ENCODE results near the gene RUNX1. TPM values are rescaled to one million over a fixed set of nuclear protein-coding genes. Genes with fewer than 3 reads are reported as not detected.

RUNX1 gene
- polyA plus RNA-seq, 1 experiment = 20.9 TPM

GRCh38 chr21:35016517-35017188 is 32.4 kb downstream of the RUNX1 start:
- ChIA-PET POLR2A (interaction anchor here (0.7 kb wide), 1 partner anchor 127 kb away, joined by 4 read pairs; no protein-coding TSS in a partner anchor), CTCF (no interaction called here)
- TF ChIP-seq, protein P1, sequence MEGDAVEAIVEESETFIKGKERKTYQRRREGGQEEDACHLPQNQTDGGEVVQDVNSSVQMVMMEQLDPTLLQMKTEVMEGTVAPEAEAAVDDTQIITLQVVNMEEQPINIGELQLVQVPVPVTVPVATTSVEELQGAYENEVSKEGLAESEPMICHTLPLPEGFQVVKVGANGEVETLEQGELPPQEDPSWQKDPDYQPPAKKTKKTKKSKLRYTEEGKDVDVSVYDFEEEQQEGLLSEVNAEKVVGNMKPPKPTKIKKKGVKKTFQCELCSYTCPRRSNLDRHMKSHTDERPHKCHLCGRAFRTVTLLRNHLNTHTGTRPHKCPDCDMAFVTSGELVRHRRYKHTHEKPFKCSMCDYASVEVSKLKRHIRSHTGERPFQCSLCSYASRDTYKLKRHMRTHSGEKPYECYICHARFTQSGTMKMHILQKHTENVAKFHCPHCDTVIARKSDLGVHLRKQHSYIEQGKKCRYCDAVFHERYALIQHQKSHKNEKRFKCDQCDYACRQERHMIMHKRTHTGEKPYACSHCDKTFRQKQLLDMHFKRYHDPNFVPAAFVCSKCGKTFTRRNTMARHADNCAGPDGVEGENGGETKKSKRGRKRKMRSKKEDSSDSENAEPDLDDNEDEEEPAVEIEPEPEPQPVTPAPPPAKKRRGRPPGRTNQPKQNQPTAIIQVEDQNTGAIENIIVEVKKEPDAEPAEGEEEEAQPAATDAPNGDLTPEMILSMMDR (IDR thresholded peaks at IDR 0.05; ENCODE audit: low read depth, low read length) = no peak

GRCh38 chr21:35016071-35016470 is 33.0 kb downstream of the RUNX1 start:
- TF ChIP-seq, protein P1 (IDR thresholded peaks at IDR 0.05; ENCODE audit: low read depth, low read length) = no peak
- ChIA-PET CTCF (no interaction called here), POLR2A (no interaction called here)
- H3K9me3 ChIP-seq (ENCODE audit: control insufficient read depth, insufficient read depth, low read length) = no peaks in the 10 kb centered on the region
- no peaks in the 10 kb centered on the region for H3K27me3 ChIP-seq (ENCODE audit: control insufficient read depth, insufficient read depth, low read length)
- DNase-seq (ENCODE audit: low read depth, low spot score) = no peak
- H3K4me3 ChIP-seq (ENCODE audit: low read depth, low read length) = no peak overlapping the region
- H3K27ac ChIP-seq (ENCODE audit: low read depth, low read length) = no peak overlapping the region

More at GRCh38 chr21:35016517-35017188, 32.4 kb downstream of the RUNX1 start:
- H3K9me3 ChIP-seq (ENCODE audit: control insufficient read depth, insufficient read depth, low read length) = no peaks in the 10 kb centered on the region
- no peaks in the 10 kb centered on the region for H3K27me3 ChIP-seq (ENCODE audit: control insufficient read depth, insufficient read depth, low read length)
- no peak overlapping the region for H3K4me3 ChIP-seq (ENCODE audit: low read depth, low read length)
- no peak for DNase-seq (ENCODE audit: low read depth, low spot score)
- H3K27ac ChIP-seq (ENCODE audit: low read depth, low read length) = no peak overlapping the region

- no peaks in the 10 kb centered on the region for H3K27me3 ChIP-seq (ENCODE audit: control insufficient read depth, insufficient read depth, low read length)
- no peak overlapping the region for H3K27ac ChIP-seq (ENCODE audit: low read depth, low read length)
- no peaks in the 10 kb centered on the region for H3K9me3 ChIP-seq (ENCODE audit: control insufficient read depth, insufficient read depth, low read length)
- POLR2A ChIA-PET = no interaction called here
- TF ChIP-seq, protein P1 (IDR thresholded peaks at IDR 0.05; ENCODE audit: low read depth, low read length) = no peak
- no peak overlapping the region for H3K4me3 ChIP-seq (ENCODE audit: low read depth, low read length)
- DNase-seq (ENCODE audit: low read depth, low spot score) = no peak
- CTCF ChIA-PET = no interaction called here
These were observed 33.6 kb downstream of the RUNX1 start for GRCh38 chr21:35015435-35016024.

DNA sequence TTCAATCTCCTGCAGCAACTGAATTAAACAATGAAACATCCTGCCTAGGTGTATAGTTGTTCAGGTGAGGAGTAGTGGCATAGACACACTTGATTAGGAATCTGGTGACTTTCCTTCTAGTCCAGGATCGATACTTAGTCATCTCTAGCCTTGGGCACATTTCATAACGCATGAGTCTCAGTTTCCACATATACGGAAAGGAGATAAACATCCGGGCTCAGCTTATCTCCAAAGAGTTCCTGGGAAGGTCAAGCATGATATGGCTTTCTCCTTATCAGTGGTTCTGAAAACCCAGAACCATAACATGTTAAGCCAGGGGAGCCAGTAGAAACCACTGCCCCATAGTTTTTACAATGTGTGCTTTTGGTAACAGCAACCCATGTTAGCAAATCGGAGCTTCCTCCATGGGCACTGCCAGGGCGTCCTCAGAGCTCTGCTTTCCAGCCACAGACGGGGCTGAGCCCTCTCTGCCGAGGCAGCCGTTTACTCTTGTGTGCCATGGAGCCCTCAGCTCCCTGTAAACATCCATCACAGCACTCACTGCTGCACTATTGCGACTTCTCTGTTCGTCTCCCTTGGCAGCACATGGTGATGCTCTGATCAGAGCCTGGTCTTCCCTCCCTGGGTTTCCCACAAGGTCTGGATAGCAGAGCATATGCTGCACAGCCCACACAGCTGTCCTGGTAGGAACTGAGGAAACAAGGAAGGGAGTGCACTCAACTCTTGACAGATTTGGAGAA is 34.6 kb downstream of the RUNX1 start:
- Histone ChIP-seq H3K4me3 (ENCODE audit: low read depth, low read length) (no peak overlapping the region), H3K27me3 (ENCODE audit: control insufficient read depth, insufficient read depth, low read length) (no peaks in the 10 kb centered on the region), H3K27ac (ENCODE audit: low read depth, low read length) (no peak overlapping the region), H3K9me3 (ENCODE audit: control insufficient read depth, insufficient read depth, low read length) (no peaks in the 10 kb centered on the region)
- ChIA-PET CTCF (no interaction called here), POLR2A (no interaction called here)
- DNase-seq (ENCODE audit: low read depth, low spot score) = no peak
- TF ChIP-seq, protein P1 (IDR thresholded peaks at IDR 0.05; ENCODE audit: low read depth, low read length) = no peak

- peak; percentile 21 for DNase-seq (ENCODE audit: low read depth, low spot score)
- CTCF ChIA-PET = interaction anchor here (0.6 to 1.1 kb wide), 2 partner anchors 31 to 604 kb away, joined by 3 read pairs; no protein-coding TSS in a partner anchor
- no peak overlapping the region for H3K27ac ChIP-seq (ENCODE audit: low read depth, low read length)
These were observed 37.4 kb downstream of the RUNX1 start for GRCh38 chr21:35011681-35012080.

More at GRCh38 chr21:35011681-35012080, 37.4 kb downstream of the RUNX1 start:
- no peak overlapping the region for H3K4me3 ChIP-seq (ENCODE audit: low read depth, low read length)
- TF ChIP-seq, protein P1 (IDR thresholded peaks at IDR 0.05; ENCODE audit: low read depth, low read length) = no peak
- POLR2A ChIA-PET = no interaction called here
- H3K27me3 ChIP-seq (ENCODE audit: control insufficient read depth, insufficient read depth, low read length) = no peaks in the 10 kb centered on the region
- H3K9me3 ChIP-seq (ENCODE audit: control insufficient read depth, insufficient read depth, low read length) = no peaks in the 10 kb centered on the region

Measured in AG04450 (cell line).